Suppressor macrophage treated with lipopolysaccharide for 4 hours (primary cell): ENCODE data around the gene BRIP1.
"Not testable (repeated sequence)": the region's sequence is repeated elsewhere in the genome, so short reads cannot be mapped to it uniquely, and the experiment has no call there.

Experiments
- DNase-seq: peaks from one replicate; pipeline ENCODE4 v3.0.0-alpha.2; 2020

Gene BRIP1

GRCh38 chr17:61795546-61795945 lies 67.8 kb downstream of the BRIP1 start:
- DNase-seq: no peak

DNA sequence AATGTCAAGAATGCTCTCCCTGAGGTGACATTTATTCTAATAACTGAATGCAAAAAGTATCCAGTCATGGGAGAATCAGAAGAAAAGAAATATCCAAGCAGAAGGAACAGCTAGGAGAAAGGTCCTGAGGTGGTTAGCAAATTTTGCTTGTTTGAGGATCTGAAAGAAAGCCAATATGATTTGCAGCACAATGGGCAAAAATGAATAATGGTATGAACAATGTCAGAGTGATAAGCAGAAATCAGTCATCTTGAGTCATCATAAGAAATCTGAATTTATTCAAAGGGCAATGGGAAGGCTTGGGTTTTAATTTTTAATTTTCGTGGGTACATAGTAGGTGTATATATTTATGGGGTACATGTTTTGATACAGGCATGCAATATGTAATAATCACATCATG lies 68.5 kb downstream of the BRIP1 start:
- no peak for DNase-seq

DNA sequence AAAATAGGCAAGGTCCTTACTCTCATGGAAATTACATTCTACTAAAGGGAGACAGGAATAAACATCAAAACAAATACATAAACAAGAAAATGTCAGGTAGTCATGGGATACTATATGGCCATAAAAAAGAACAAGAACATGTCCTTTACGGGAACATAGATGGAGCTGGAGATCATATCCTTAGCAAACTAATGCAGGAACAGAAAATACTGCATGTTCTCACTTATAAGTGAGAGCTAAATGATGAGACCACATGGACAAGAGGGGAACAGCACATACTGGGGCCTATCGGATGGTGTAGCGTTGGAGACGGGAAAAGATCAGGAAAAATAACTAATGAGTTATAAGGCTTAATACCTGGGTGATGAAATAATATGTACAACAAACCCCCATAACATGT lies 69.1 kb downstream of the BRIP1 start:
- no peak for DNase-seq

GRCh38 chr17:61793565-61793964 lies 69.8 kb downstream of the BRIP1 start:
- no peak for DNase-seq

GRCh38 chr17:61789872-61790271 lies 73.5 kb downstream of the BRIP1 start:
- no peak for DNase-seq

DNA sequence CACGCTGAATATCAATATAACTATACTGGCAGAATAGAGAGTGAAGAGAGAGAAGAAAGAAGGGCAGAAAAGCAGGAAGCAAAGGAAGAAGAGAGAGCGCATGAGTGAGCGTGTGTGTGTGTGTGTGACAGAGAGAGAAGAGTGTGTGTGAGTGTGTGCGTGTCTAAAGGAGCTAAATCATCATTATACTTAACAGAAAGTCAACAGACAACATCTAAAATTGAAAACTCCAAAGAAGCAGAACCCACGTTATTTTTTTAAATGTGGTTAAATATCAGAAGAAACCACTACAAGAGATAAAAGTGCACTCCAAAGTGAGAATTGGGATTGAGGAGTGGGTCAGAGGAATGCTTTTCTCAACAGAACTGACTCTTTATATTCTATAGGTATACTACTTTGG lies 77.2 kb downstream of the BRIP1 start:
- no peak for DNase-seq

DNA sequence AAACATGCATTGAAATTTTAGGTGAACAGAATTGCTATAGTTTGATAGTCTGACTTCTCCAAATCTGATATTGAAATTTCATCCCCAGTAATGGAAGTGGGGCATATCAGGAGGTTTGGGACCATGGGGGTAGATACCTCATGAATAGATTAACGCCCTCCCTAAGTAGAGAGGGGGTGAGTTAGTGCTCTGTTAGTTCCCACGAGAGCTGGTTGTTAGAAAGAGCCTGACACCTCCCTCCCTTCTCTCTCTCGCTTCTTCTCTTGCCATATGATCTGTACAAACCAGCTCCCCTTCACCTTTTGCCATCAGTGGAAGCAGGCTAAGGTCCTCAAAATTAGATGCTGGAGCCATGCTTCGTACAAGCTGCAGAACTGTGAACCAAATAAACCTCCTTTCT lies 78.8 kb downstream of the BRIP1 start:
- no peak for DNase-seq

- no peak for DNase-seq
Observed at GRCh38 chr17:61783556-61784304, 79.6 kb downstream of the BRIP1 start.

- no peak for DNase-seq
Observed at GRCh38 chr17:61783120-61783519, 80.2 kb downstream of the BRIP1 start.

DNA sequence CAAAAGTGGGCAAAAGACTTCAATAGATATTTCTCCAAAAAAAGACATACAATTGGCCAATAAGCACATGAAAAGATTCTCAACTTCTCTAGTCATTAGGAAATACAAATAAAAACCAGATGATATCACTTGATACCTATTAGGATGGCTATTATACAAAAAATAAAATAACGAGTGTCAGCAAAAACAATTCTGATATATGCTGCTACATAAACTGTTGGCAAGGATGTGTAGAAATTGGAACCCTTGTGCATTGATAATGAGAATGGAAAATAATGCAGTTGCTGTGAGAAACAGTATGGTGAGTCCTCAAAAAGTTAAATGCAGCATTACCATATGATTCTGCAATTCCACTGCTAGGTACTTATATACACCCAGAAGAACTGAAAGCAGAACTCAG lies 80.6 kb downstream of the BRIP1 start:
- DNase-seq: no peak

GRCh38 chr17:61775364-61775763 lies 88.0 kb downstream of the BRIP1 start:
- no peak for DNase-seq

DNA sequence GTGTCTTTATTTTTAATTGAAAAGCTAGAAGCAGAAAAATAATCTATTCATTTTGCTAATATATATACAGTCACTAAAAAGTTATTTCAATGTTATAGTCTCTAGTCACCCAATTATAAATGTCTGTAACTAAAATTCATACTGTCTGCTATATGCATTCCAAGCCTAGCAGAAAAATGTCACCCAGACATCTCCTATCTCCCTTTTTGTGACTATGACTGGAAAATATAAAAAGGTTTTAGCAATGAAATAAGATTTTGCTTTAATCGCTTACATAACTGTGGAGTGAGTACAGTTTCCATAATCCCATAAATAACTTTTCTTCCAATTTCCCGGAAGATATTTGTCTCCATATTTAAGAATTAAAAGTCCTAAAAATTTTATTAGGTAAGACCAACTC lies 88.6 kb downstream of the BRIP1 start:
- no peak for DNase-seq

- not testable (repeated sequence) for DNase-seq
Observed at GRCh38 chr17:61774087-61774486, 89.2 kb downstream of the BRIP1 start.

DNA sequence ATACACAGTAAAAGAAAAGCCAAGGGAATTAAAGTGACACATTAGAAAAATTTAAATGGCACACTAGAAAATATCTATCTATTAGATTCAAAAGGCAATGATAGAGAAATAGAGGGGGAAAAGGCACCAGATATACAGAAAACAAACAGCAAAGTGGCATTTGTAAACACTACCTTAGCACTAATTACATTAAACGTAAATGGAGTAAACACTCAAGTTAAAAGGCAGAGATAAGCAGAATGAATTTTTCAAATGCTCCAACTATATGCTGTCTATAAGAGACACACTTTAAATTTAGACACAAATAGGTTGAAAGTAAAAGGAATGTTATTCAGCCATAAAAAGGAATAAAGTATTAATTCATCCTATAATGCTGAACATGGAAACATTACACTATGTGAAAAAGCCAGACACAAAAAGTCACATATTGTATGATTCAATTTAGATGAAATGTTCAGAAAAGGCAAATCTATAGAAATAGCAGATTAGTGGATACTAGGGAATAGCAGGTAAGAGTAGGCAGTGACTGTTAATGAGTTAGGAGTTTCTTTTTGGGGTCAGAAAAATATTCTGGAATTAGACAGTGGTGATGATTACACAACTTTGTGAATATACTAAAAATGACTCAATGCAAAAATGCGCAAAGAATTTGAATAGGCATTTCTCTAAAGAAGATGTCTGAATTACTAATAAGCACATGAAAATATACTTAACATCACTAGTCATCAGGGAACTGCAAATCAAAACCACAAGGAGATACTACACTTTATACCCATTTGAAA lies 92.4 kb downstream of the BRIP1 start:
- peak; percentile 3 for DNase-seq

DNA sequence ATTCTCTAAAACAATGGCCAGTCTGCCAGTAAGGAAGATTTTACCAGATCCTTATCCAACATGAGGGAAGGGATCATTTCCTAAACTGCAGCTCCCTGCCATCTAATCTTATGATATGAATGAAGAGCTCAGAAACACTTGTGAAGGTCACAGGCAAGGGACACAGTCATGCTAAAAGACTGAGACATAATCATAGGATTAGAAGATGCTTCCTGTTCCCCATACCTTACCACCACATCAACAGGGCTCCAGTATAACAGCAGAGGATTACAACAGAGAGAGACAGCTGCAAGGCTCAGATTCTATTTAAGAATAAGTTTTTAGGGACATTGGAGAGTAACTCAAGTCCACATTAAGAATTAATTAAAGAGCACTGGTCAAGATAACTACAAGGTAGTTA lies 93.3 kb downstream of the BRIP1 start:
- peak; percentile 31 for DNase-seq

- DNase-seq: no peak
Observed at GRCh38 chr17:61768405-61768804, 94.9 kb downstream of the BRIP1 start.

DNA sequence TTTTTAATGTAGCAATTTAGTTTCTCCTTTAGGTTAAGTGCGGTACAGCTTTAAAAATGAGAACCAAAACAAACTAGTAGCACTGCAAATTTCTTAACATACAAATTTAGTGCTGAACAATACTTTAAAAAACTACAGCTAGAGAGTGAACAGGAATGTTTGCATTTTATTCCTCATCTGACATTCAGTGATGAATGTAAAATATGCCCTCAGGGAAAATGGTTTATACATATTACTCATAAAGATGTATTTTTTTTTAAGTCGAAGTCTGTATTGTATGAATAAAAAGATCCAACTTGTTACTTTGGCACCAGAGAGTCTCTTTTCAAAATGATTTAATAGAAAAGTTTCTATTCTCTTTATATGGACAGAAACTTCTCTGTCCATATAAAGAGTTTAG lies 96.8 kb downstream of the BRIP1 start:
- DNase-seq: no peak

DNA sequence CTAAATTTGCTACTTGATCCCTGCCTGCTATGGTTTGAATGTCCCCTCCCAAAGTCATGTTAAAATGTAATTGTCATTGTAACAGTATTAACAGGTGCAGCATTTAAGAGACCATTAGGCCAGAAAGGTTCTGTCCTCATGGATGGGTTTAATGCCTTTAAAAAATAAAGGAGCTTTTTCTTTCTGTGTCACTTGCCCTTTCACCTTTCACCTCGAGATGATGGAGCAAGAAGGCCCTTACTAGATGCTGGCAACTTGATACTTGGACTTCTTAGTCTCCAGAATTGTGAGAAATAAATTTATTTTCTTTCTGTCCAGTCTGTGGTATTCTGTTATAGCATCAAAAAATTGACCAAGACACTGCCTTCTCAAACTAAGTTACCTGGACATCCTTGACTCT lies 98.5 kb downstream of the BRIP1 start:
- DNase-seq: no peak

GRCh38 chr17:61761827-61762226 lies 101.5 kb downstream of the BRIP1 start:
- no peak for DNase-seq

GRCh38 chr17:61759362-61759761 lies 104.0 kb downstream of the BRIP1 start:
- no peak for DNase-seq

DNA sequence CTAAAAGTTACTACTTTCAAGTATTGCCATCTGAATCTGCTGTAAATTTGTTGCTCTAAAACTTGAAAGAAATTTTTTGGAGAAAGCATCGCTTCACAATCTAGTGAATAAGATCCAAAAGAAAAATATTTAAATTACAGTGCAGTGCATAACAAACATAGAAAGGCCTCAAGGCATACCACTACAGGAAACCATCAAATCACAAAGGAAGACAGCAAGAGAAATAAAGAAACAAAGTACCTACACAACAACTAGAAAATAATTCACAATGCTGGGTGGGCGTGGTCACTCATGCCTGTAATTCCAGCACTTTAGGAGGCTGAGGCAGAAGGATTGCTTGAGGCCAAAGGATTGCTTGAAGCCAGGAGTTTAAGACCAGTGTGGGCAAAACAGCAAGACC lies 104.9 kb downstream of the BRIP1 start:
- DNase-seq: no peak

GRCh38 chr17:61757168-61757567 lies 106.2 kb downstream of the BRIP1 start:
- no peak for DNase-seq

- no peak for DNase-seq
Observed at GRCh38 chr17:61756561-61756960, 106.8 kb downstream of the BRIP1 start.

DNA sequence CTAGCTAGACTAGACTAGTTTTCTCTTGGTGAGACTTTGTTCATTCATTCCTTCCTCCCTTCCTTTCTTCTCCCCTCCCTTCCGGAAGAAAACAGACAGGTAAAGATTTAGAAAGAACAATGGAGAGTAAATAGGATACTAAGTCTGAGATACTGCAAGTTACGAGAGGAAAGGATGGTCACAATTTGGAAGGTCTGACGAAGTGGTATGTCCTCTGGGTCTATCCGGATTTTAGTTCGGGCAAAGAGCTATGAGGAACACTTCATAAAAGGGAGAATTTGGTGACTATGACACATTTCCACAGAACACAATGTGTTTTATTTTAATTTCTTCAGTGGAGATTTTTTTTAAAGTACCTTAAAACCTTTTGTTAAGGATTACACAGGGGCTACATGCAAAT lies 107.7 kb downstream of the BRIP1 start:
- no peak for DNase-seq

DNA sequence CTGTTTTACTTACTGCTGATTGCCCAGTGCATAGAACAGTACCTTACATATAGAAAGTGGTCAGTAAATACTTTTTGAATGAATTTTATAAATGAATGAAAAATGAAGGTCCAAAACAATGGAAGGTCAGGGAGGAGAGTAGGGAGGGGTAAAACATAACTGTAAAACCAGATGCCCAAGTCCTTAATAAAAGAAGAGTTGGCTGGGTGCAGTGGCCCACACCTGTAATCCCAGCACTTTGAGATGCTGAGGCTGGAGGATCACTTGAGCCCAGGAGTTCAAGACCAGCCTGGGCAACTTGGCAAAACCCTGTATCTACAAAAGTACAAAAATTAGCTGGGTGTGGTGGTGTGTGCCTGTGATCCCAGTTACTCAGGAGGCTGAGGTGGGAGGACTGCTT lies 108.2 kb downstream of the BRIP1 start:
- no peak for DNase-seq
